B cell (primary cell): ENCODE results near the gene KIF26B. TPM values are rescaled to one million over a fixed set of nuclear protein-coding genes. Genes with fewer than 3 reads are reported as not detected.

Experiments used
- ATAC-seq: fragments of 200-7000 bp; cut with Tn5 transposase; one replicate; pipeline ENCODE4 v1.10.0; 2021; ENCODE audit warnings: low read depth, mild to moderate bottlenecking, moderate number of reproducible peaks, moderate library complexity
- CTCF ChIA-PET: fragments of 350-600 bp; sonication (Branson Sonifier 250); formaldehyde crosslinking; loops from one replicate; lab custom pipeline; 2021; ENCODE audit warnings: antibody characterized with exemption, inconsistent platforms; lab: Charles Lee
- POLR2A ChIA-PET: fragments of 350-600 bp; sonication (Branson Sonifier 250); formaldehyde crosslinking; loops from one replicate; lab custom pipeline; 2021; ENCODE audit warnings: antibody characterized with exemption; lab: Charles Lee
- DNase-seq: peaks from one replicate; pipeline ENCODE4 v3.0.0; 2013
- H2AFZ ChIP-seq: 2 replicates; pipeline ENCODE4 v1.6.1; 2012; ENCODE audit warnings: mild to moderate bottlenecking, low read depth, low read length; ENCODE audit not compliant: insufficient read depth, poor library complexity, severe bottlenecking
- H3K27ac ChIP-seq, 2 donors: 1 replicate in 1 of 2; 2 replicates in 1 of 2; pipeline ENCODE4 v1.5.1; 2012 to 2013; ENCODE audit warnings: low read length in 2 of 2, mild to moderate bottlenecking in 2 of 2, moderate library complexity in 1 of 2
- H3K27me3 ChIP-seq, 4 experiments: fragments of 200-600 bp in 1 of 4; sonication (generic) in 1 of 4; replicated peaks in 1 of 4; 1 replicate in 2 of 4; 2 replicates in 2 of 4; pipeline versions ENCODE4 v1.6.1 to v1.7.0; 2013 to 2016; ENCODE audit warnings: low read length in 3 of 4, mild to moderate bottlenecking in 2 of 4, mixed read lengths in 1 of 4, moderate library complexity in 1 of 4; ENCODE audit not compliant: insufficient read depth in 4 of 4, control insufficient read depth in 3 of 4; ENCODE audit errors: control extremely low read depth in 1 of 4
- H3K36me3 ChIP-seq, 2 experiments: replicated peaks in 1 of 2; 1 replicate in 1 of 2; 2 replicates in 1 of 2; pipeline versions ENCODE4 v1.6.1 to v1.7.1; 2013; ENCODE audit warnings: low read length in 1 of 2; ENCODE audit not compliant: insufficient read depth in 2 of 2, control insufficient read depth in 1 of 2; ENCODE audit errors: control extremely low read depth in 1 of 2, extremely low read depth in 1 of 2
- H3K4me1 ChIP-seq, 2 donors: fragments of 200-600 bp in 1 of 2; sonication (generic) in 1 of 2; 1 replicate in 1 of 2; 2 replicates in 1 of 2; pipeline versions ENCODE4 v1.5.1 to v1.6.1; 2013 to 2017; ENCODE audit warnings: low read length in 2 of 2; ENCODE audit not compliant: control insufficient read depth in 2 of 2, insufficient read depth in 2 of 2
- H3K4me2 ChIP-seq: replicated peaks from 2 replicates; pipeline ENCODE3; 2012; ENCODE audit warnings: mild to moderate bottlenecking, low read depth, low read length; ENCODE audit not compliant: poor library complexity, severe bottlenecking
- H3K4me3 ChIP-seq, 5 experiments: fragments of 200-600 bp in 1 of 5; sonication (generic) in 1 of 5; 1 replicate in 3 of 5; 2 replicates in 2 of 5; pipeline versions ENCODE4 v1.5.1 to v1.7.0; 2011 to 2016; ENCODE audit warnings: low read length in 4 of 5, mild to moderate bottlenecking in 4 of 5, low read depth in 2 of 5, control low read depth in 1 of 5, moderate library complexity in 1 of 5; ENCODE audit not compliant: insufficient read depth in 1 of 5; ENCODE audit errors: control extremely low read depth in 1 of 5, extremely low read depth in 1 of 5
- H3K79me2 ChIP-seq: fragments of 200-600 bp; sonication (generic); one replicate; pipeline ENCODE4 v1.6.0; 2016; ENCODE audit warnings: low read length; ENCODE audit not compliant: control insufficient read depth, insufficient read depth
- H3K9ac ChIP-seq: fragments of 200-600 bp; sonication (generic); 2 replicates; pipeline ENCODE4 v1.6.1; 2017; ENCODE audit warnings: mild to moderate bottlenecking, low read length, moderate library complexity
- H3K9me3 ChIP-seq, 3 donors: one replicate each; pipeline versions ENCODE4 v1.6.1 to v1.7.1; 2013; ENCODE audit warnings: low read length in 2 of 3; ENCODE audit not compliant: control insufficient read depth in 2 of 3, insufficient read depth in 1 of 3; ENCODE audit errors: control extremely low read depth in 1 of 3
- H4K20me1 ChIP-seq: 2 replicates; pipeline ENCODE4 v1.6.0; 2012; ENCODE audit warnings: mild to moderate bottlenecking, low read length; ENCODE audit not compliant: insufficient read depth, control insufficient read depth, poor library complexity, severe bottlenecking
- H3K27ac Mint-ChIP-seq: one replicate; pipeline ENCODE4 v1.8.0; 2021; ENCODE audit warnings: mixed read lengths
- H3K27me3 Mint-ChIP-seq: one replicate; pipeline ENCODE4 v1.8.0; 2021; ENCODE audit warnings: mixed read lengths
- H3K4me1 Mint-ChIP-seq: one replicate; pipeline ENCODE4 v1.8.0; 2021; ENCODE audit warnings: mixed read lengths
- H3K4me3 Mint-ChIP-seq: one replicate; pipeline ENCODE4 v1.8.0; 2021; ENCODE audit warnings: mixed read lengths
- H3K9me3 Mint-ChIP-seq: one replicate; pipeline ENCODE4 v1.8.0; 2022; ENCODE audit warnings: mixed read lengths; ENCODE audit not compliant: insufficient read depth
- CTCF ChIP-seq: fragments of 200-600 bp; IDR thresholded peaks from one replicate; pipeline ENCODE4 v1.8.0; 2022; ENCODE audit warnings: antibody characterized with exemption, mild to moderate bottlenecking
- EZH2 ChIP-seq: IDR thresholded peaks from 2 replicates; pipeline ENCODE4 v1.6.1; 2012; ENCODE audit warnings: borderline replicate concordance, low read depth, mild to moderate bottlenecking, moderate library complexity, low read length; ENCODE audit not compliant: insufficient read depth, poor library complexity, severe bottlenecking
- WGBS: methylation state at CpG from one replicate; pipeline ENCODE4 v1.1.5; 2013; ENCODE audit warnings: missing lambda C conversion rate; ENCODE audit not compliant: insufficient coverage; 5-methylcytosine and 5-hydroxymethylcytosine counted together
- intact Hi-C: fragments of 100-400 bp; cut with micrococcal nuclease; formaldehyde crosslinking; loops from one replicate; pipeline ENCODE4 v1.10.0; 2022
- polyA plus RNA-seq: library from polyadenylated mRNA; depleted of rRNA; stranded (reverse); fragments of >200 nt; gene quantifications from 2 replicates; pipeline ENCODE4 v1.2.3, GENCODE V29; 2012
- total RNA-seq, 2 donors: library from RNA; stranded (reverse); fragments of 120-200 nt in 1 of 2; gene quantifications; 1 replicate in 1 of 2; 2 replicates in 1 of 2; pipeline versions ENCODE4 v1.2.3 to v1.2.4, GENCODE V29; 2013 to 2022

Gene KIF26B
- total and polyA plus RNA-seq, 2 donors (not counting 1 experiment from before 2014, with no cell fraction given) = 0.62 TPM; not detected in 1

- no peak overlapping the region for H3K4me3 Mint-ChIP-seq
- intact Hi-C loops = no loop called here
These were observed 528.1 kb downstream of the KIF26B start for GRCh38 chr1:245682638-245683628.

GRCh38 chr1:245683676-245684075, 528.9 kb downstream of the KIF26B start:
- TF ChIP-seq CTCF (no peak), EZH2 (no peak)

More at GRCh38 chr1:245682638-245683628, 528.1 kb downstream of the KIF26B start:
- Histone ChIP-seq H3K4me3 (no peak overlapping the region), H3K36me3 (no peaks in the 10 kb centered on the region), H3K27me3 (peaks cover 0 to 2% (median under 1%) of the 10 kb centered on the region in 4 experiments), H3K4me2 (no peak overlapping the region), H3K9ac (no peak overlapping the region), H4K20me1 (no peaks in the 10 kb centered on the region), H3K79me2 (no peaks in the 10 kb centered on the region), H3K27ac (no peak overlapping the region), H3K4me1 (peaks cover 17 to 26% of the 10 kb centered on the region in 2 donors), H2AFZ (no peak overlapping the region), H3K9me3 (peaks cover 0 to 9% (median 0%) of the 10 kb centered on the region in 3 donors)
- Mint-ChIP-seq H3K27ac (no peak overlapping the region), H3K9me3 (no peaks in the 10 kb centered on the region), H3K4me1 (peaks cover 22% of the 10 kb centered on the region), H3K27me3 (peaks cover 4% of the 10 kb centered on the region)
- ChIA-PET CTCF (no interaction called here), POLR2A (no interaction called here)
- DNase-seq (no peak), ATAC-seq (no peak)
- 99% methylated on average over 13 of the region's 21 CpGs for WGBS
- TF ChIP-seq EZH2 = no peak

More at GRCh38 chr1:245683676-245684075, 528.9 kb downstream of the KIF26B start:
- no peaks in the 10 kb centered on the region for H4K20me1 ChIP-seq
- H3K79me2 ChIP-seq = no peaks in the 10 kb centered on the region
- Mint-ChIP-seq H3K9me3 (no peaks in the 10 kb centered on the region), H3K27me3 (peaks cover 4% of the 10 kb centered on the region), H3K27ac (no peak overlapping the region), H3K4me1 (peaks cover 22% of the 10 kb centered on the region), H3K4me3 (no peak overlapping the region)
- no peak overlapping the region for H3K4me2 ChIP-seq
- peaks cover 18 to 26% of the 10 kb centered on the region in 2 donors for H3K4me1 ChIP-seq
- H3K27me3 ChIP-seq = peaks cover 0 to 2% (median under 1%) of the 10 kb centered on the region in 4 experiments
- ChIA-PET CTCF (no interaction called here), POLR2A (no interaction called here)
- DNase-seq = no peak
- intact Hi-C loops = no loop called here
- no peaks in the 10 kb centered on the region for H3K36me3 ChIP-seq
- no peak overlapping the region for H3K27ac ChIP-seq
- 97% methylated on average over 8 of the region's 9 CpGs for WGBS
- no peak overlapping the region for H3K4me3 ChIP-seq
- no peak overlapping the region for H2AFZ ChIP-seq
- no peak overlapping the region for H3K9ac ChIP-seq
- ATAC-seq = no peak
- peaks cover 0 to 9% (median 0%) of the 10 kb centered on the region in 3 donors for H3K9me3 ChIP-seq
